Ovary (tissue), 9 donors: Measurements from ENCODE around the gene CPOX. TPM values are rescaled to one million over a fixed set of nuclear protein-coding genes. Genes with fewer than 3 reads are reported as not detected.

Experiments used
- DNase-seq, 5 donors: peaks; one replicate each; pipeline ENCODE4 v3.0.0-alpha.2; 2019 to 2020
- H3K27ac ChIP-seq, 2 donors: fragments of 200-600 bp; one replicate each; pipeline versions ENCODE4 v1.5.1 to v1.8.0; 2019 to 2022
- H3K27me3 ChIP-seq: fragments of 200-600 bp; one replicate; pipeline ENCODE4 v1.8.0; 2022
- H3K36me3 ChIP-seq: fragments of 200-600 bp; sonication (generic); one replicate; pipeline ENCODE4 v1.5.1; 2019
- H3K4me1 ChIP-seq: one replicate; pipeline ENCODE4 v1.8.1; 2013; ENCODE audit warnings: mild to moderate bottlenecking, moderate library complexity; ENCODE audit not compliant: insufficient read depth
- H3K4me3 ChIP-seq: fragments of 200-600 bp; sonication (generic); one replicate; pipeline ENCODE4 v1.5.1; 2017
- H3K9me3 ChIP-seq, 2 donors: fragments of 200-600 bp in 1 of 2; sonication (generic) in 1 of 2; one replicate each; pipeline versions ENCODE4 v1.5.1 to v1.8.1; 2013 to 2019; ENCODE audit warnings: mild to moderate bottlenecking in 1 of 2, moderate library complexity in 1 of 2
- CTCF ChIP-seq, 3 donors: fragments of 450-650 bp in 2 of 3; fragments of 200-600 bp in 1 of 3; IDR thresholded peaks; one replicate each; pipeline versions ENCODE4 v1.5.1 to v1.8.0; 2016 to 2022; ENCODE audit warnings: antibody characterized with exemption in 3 of 3, mild to moderate bottlenecking in 1 of 3
- EP300 ChIP-seq: sonication (generic); formaldehyde crosslinking; IDR thresholded peaks from one replicate; pipeline ENCODE4 v1.6.1; 2017; ENCODE audit warnings: antibody characterized with exemption
- POLR2A ChIP-seq: fragments of 450-650 bp; IDR thresholded peaks from one replicate; pipeline ENCODE4 v1.6.1; 2017; ENCODE audit warnings: antibody characterized with exemption, mild to moderate bottlenecking, moderate library complexity
- WGBS, 3 donors: extraction: QIAGEN DNeasy Blood & Tissue Kit in 1 of 3; methylation state at CpG; one replicate each; pipeline versions ENCODE4 v1.1.5 to v1.1.7; 2013 to 2017; 5-methylcytosine and 5-hydroxymethylcytosine counted together
- intact Hi-C, 4 donors: fragments of 100-400 bp; cut with DNase I; formaldehyde crosslinking; loops; one replicate each; pipeline versions ENCODE4 v1.11.0 to v1.15.1; 2022 to 2023
- polyA plus RNA-seq, 2 donors: library from polyadenylated mRNA; stranded (reverse); fragments of 200-250 nt in 1 of 2; fragments of 350-450 nt in 1 of 2; fragmentation: Illumina TruSeq in 1 of 2; extraction: RNeasy Lipid Tissue Mini Kit (QIAGEN cat#74804) in 1 of 2; gene quantifications; one replicate each; pipeline ENCODE4 v1.2.3, GENCODE V29; 2013 to 2014
- total RNA-seq, 7 donors: library from RNA; depleted of rRNA in 2 of 7; stranded (reverse); fragments of >200 nt in 2 of 7; fragmentation: NEBNext Ultra II Directional in 3 of 7; extraction: Animal tissue kit (Norgen Biotek cat#: 25700) in 3 of 7; gene quantifications; one replicate each; pipeline versions ENCODE4 v1.1.0 to v1.2.4, GENCODE V29; 2016 to 2023
- donor health status: DM: no; HTN: no; CAD: no; lungs with moderate emphysema.
- donor health status: DM: no; HTN: no; CAD: no.
- donor health status: Bipolar disorder and iron deficiency.
- donor health status: DM: yes; HTN: yes; CAD: no.
- donor health status: DM: no; HTN: no; CAD: no.
- donor health status: DM: yes; HTN: yes; CAD: no.

Gene CPOX
- total and polyA plus RNA-seq, 9 donors: 10.6 to 19.9 (median 15.7) TPM

GRCh38 chr3:98534734-98535133 is 58.7 kb downstream of the CPOX start:
- DNase-seq: no peak
- no peak for TF ChIP-seq POLR2A
- no peak overlapping the region for H3K27ac ChIP-seq
- no peak overlapping the region for H3K4me3 ChIP-seq
- no peaks in the 10 kb centered on the region for H3K9me3 ChIP-seq
- no peaks in the 10 kb centered on the region for H3K4me1 ChIP-seq
- intact Hi-C loops: no loop called here
- 74 to 95% (median 87%) methylated on average over 1 of the region's 1 CpG for WGBS, 3 donors
- no peaks in the 10 kb centered on the region for H3K36me3 ChIP-seq
- H3K27me3 ChIP-seq: no peaks in the 10 kb centered on the region

GRCh38 chr3:98534168-98534567 is 59.2 kb downstream of the CPOX start:
- Histone ChIP-seq H3K4me1 (no peaks in the 10 kb centered on the region), H3K27ac (no peak overlapping the region), H3K9me3 (no peaks in the 10 kb centered on the region), H3K36me3 (no peaks in the 10 kb centered on the region), H3K4me3 (no peak overlapping the region), H3K27me3 (no peaks in the 10 kb centered on the region)
- WGBS, 3 donors: 82 to 93% (median 90%) methylated on average over 2 of the region's 2 CpGs
- intact Hi-C loops: no loop called here
- no peak for TF ChIP-seq CTCF (IDR thresholded peaks at IDR 0.05)
- no peak for TF ChIP-seq POLR2A
- TF ChIP-seq EP300: no peak
- no peak for DNase-seq

- no peak overlapping the region for H3K4me3 ChIP-seq
- no peaks in the 10 kb centered on the region for H3K4me1 ChIP-seq
- no peaks in the 10 kb centered on the region for H3K9me3 ChIP-seq
- no peak for TF ChIP-seq EP300
- TF ChIP-seq POLR2A: no peak
- TF ChIP-seq CTCF (IDR thresholded peaks at IDR 0.05): no peak
- no peak overlapping the region for H3K27ac ChIP-seq
- H3K27me3 ChIP-seq: no peaks in the 10 kb centered on the region
- intact Hi-C loops: no loop called here
- no peaks in the 10 kb centered on the region for H3K36me3 ChIP-seq
- no peak for DNase-seq
- 90 to 94% (median 93%) methylated on average over 6 of the region's 6 CpGs for whole genome bisulfite sequencing, 3 donors
Measured at GRCh38 chr3:98532709-98533571, 60.5 kb downstream of the CPOX start.

GRCh38 chr3:98532275-98532637 is 61.2 kb downstream of the CPOX start:
- no peak for DNase-seq
- Histone ChIP-seq H3K27ac (no peak overlapping the region), H3K9me3 (no peaks in the 10 kb centered on the region), H3K4me3 (no peak overlapping the region), H3K36me3 (no peaks in the 10 kb centered on the region), H3K4me1 (no peaks in the 10 kb centered on the region), H3K27me3 (no peaks in the 10 kb centered on the region)
- intact Hi-C loops: no loop called here
- 80 to 90% (median 84%) methylated on average over 5 of the region's 5 CpGs for WGBS, 3 donors
- TF ChIP-seq CTCF (IDR thresholded peaks at IDR 0.05) (no peak), POLR2A (no peak), EP300 (no peak)

GRCh38 chr3:98531622-98532274 is 61.7 kb downstream of the CPOX start, which contains the start of gene GPR15:
Gene GPR15 (plus strand): TSS chr3:98531978. CDS start chr3:98532034, 56 bp downstream.
- WGBS, 3 donors: 77 to 83% (median 78%) methylated on average over 7 of the region's 7 CpGs
- no peak within 1 kb of the TSS for H3K4me3 ChIP-seq

More at GRCh38 chr3:98531622-98532274, 61.7 kb downstream of the CPOX start, which contains the start of gene GPR15:
- no peak for DNase-seq
- intact Hi-C loops: no loop called here
- H3K27me3 ChIP-seq: no peaks in the 10 kb centered on the region
- H3K36me3 ChIP-seq: no peaks in the 10 kb centered on the region
- TF ChIP-seq POLR2A (no peak), CTCF (IDR thresholded peaks at IDR 0.05) (no peak), EP300 (no peak)
- H3K9me3 ChIP-seq: no peaks in the 10 kb centered on the region
- H3K27ac ChIP-seq: no peak within 1 kb of the TSS
- no peaks in the 10 kb centered on the region for H3K4me1 ChIP-seq
